Large intestine (tissue), 3 donors: ENCODE measurements around the gene TCTN3. TPM values are rescaled to one million over a fixed set of nuclear protein-coding genes. Genes with fewer than 3 reads are reported as not detected.
"Not testable (repeated sequence)": the region's sequence is repeated elsewhere in the genome, so short reads cannot be mapped to it uniquely, and the experiment has no call there.

Experiments used
- DNase-seq, 2 donors: peaks; one replicate each; pipeline versions ENCODE4 v3.0.0 to v3.0.0-alpha.2; 2013
- H3K27ac ChIP-seq: one replicate; pipeline ENCODE4 v1.5.1; 2013; ENCODE audit warnings: low read length
- H3K27me3 ChIP-seq: 2 replicates; pipeline ENCODE4 v1.6.1; 2013; ENCODE audit warnings: low read length; ENCODE audit not compliant: control insufficient read depth, insufficient read depth
- H3K36me3 ChIP-seq: 2 replicates; pipeline ENCODE4 v1.6.1; 2013; ENCODE audit warnings: low read length; ENCODE audit not compliant: control insufficient read depth, insufficient read depth
- H3K4me1 ChIP-seq: one replicate; pipeline ENCODE4 v1.6.1; 2013; ENCODE audit warnings: low read length; ENCODE audit not compliant: control insufficient read depth, insufficient read depth
- H3K4me3 ChIP-seq: one replicate; pipeline ENCODE4 v1.5.1; 2013; ENCODE audit warnings: low read length
- H3K9me3 ChIP-seq: one replicate; pipeline ENCODE4 v1.6.1; 2013; ENCODE audit warnings: mild to moderate bottlenecking, low read depth, low read length, moderate library complexity; ENCODE audit not compliant: control insufficient read depth
- WGBS: methylation state at CpG from one replicate; pipeline ENCODE4 v1.1.5; 2013; ENCODE audit warnings: low lambda C conversion rate; ENCODE audit not compliant: insufficient coverage; 5-methylcytosine and 5-hydroxymethylcytosine counted together
- polyA plus RNA-seq: library from polyadenylated mRNA; unstranded; fragments of 120-200 nt; gene quantifications from one replicate; pipeline ENCODE4 v1.2.1, GENCODE V29; 2013

The TCTN3 gene
- polyA plus RNA-seq, 1 donor: 66.9 TPM

GRCh38 chr10:95728526-95728925 lies 34.8 kb upstream of the TCTN3 start:
- no CpG with 5 or more reads among the region's 4 CpGs for WGBS
- Histone ChIP-seq H3K9me3 (no peaks in the 10 kb centered on the region), H3K27ac (no peak overlapping the region)

GRCh38 chr10:95722496-95722895 lies 28.8 kb upstream of the TCTN3 start:
- not testable (repeated sequence) for H3K4me1 ChIP-seq, H3K27ac ChIP-seq, H3K27me3 ChIP-seq, H3K9me3 ChIP-seq, DNase-seq, H3K4me3 ChIP-seq, H3K36me3 ChIP-seq
- WGBS: no CpG with 5 or more reads among the region's 4 CpGs

More at GRCh38 chr10:95728526-95728925, 34.8 kb upstream of the TCTN3 start:
- Histone ChIP-seq H3K36me3 (no peaks in the 10 kb centered on the region), H3K27me3 (peaks cover 2% of the 10 kb centered on the region), H3K4me3 (no peak overlapping the region), H3K4me1 (no peaks in the 10 kb centered on the region)
- no peak for DNase-seq

- H3K9me3 ChIP-seq, H3K4me1 ChIP-seq, H3K27ac ChIP-seq, H3K36me3 ChIP-seq, DNase-seq, H3K27me3 ChIP-seq, H3K4me3 ChIP-seq: not testable (repeated sequence)
- 49% methylated on average over 2 of the region's 7 CpGs for WGBS
Measured at GRCh38 chr10:95720745-95721144, 27.0 kb upstream of the TCTN3 start.

- H3K4me3 ChIP-seq: no peak overlapping the region
- H3K4me1 ChIP-seq: no peaks in the 10 kb centered on the region
- no peak overlapping the region for H3K27ac ChIP-seq
- WGBS: 60% methylated on average over 1 of the region's 2 CpGs
- DNase-seq: no peak
- no peaks in the 10 kb centered on the region for H3K27me3 ChIP-seq
- no peaks in the 10 kb centered on the region for H3K9me3 ChIP-seq
- H3K36me3 ChIP-seq: no peaks in the 10 kb centered on the region
Measured at GRCh38 chr10:95716866-95717265, 23.1 kb upstream of the TCTN3 start.

- Histone ChIP-seq H3K4me1 (no peaks in the 10 kb centered on the region), H3K36me3 (no peaks in the 10 kb centered on the region), H3K9me3 (no peaks in the 10 kb centered on the region), H3K4me3 (no peak overlapping the region), H3K27ac (no peak overlapping the region), H3K27me3 (no peaks in the 10 kb centered on the region)
- DNase-seq: no peak
- WGBS: no CpG with 5 or more reads among the region's 3 CpGs
Measured at GRCh38 chr10:95716466-95716865, 22.7 kb upstream of the TCTN3 start.

GRCh38 chr10:95711492-95711891 lies 17.8 kb upstream of the TCTN3 start:
- Histone ChIP-seq H3K36me3 (no peaks in the 10 kb centered on the region), H3K9me3 (no peaks in the 10 kb centered on the region), H3K27ac (no peak overlapping the region), H3K4me1 (no peaks in the 10 kb centered on the region), H3K27me3 (no peaks in the 10 kb centered on the region), H3K4me3 (no peak overlapping the region)
- 87% methylated on average over 2 of the region's 4 CpGs for WGBS
- DNase-seq: no peak

- no CpG with 5 or more reads among the region's 7 CpGs for WGBS
- H3K4me3 ChIP-seq: no peak overlapping the region
- H3K36me3 ChIP-seq: no peaks in the 10 kb centered on the region
- no peak overlapping the region for H3K27ac ChIP-seq
- H3K27me3 ChIP-seq: no peaks in the 10 kb centered on the region
- DNase-seq: no peak
- no peaks in the 10 kb centered on the region for H3K9me3 ChIP-seq
- no peaks in the 10 kb centered on the region for H3K4me1 ChIP-seq
Measured at GRCh38 chr10:95706990-95707389, 13.3 kb upstream of the TCTN3 start.

GRCh38 chr10:95706573-95706972 lies 12.8 kb upstream of the TCTN3 start:
- no peak overlapping the region for H3K4me3 ChIP-seq
- H3K4me1 ChIP-seq: no peaks in the 10 kb centered on the region
- H3K9me3 ChIP-seq: no peaks in the 10 kb centered on the region
- H3K36me3 ChIP-seq: no peaks in the 10 kb centered on the region
- H3K27me3 ChIP-seq: no peaks in the 10 kb centered on the region
- DNase-seq: no peak
- H3K27ac ChIP-seq: no peak overlapping the region
- no CpG with 5 or more reads among the region's 6 CpGs for WGBS

GRCh38 chr10:95698415-95698814 lies 4.7 kb upstream of the TCTN3 start:
- 0% methylated on average over 1 of the region's 2 CpGs for WGBS
- peaks cover 2% of the 10 kb centered on the region for H3K27me3 ChIP-seq
- H3K27ac ChIP-seq: no peak overlapping the region

GRCh38 chr10:95697429-95697828 lies 3.7 kb upstream of the TCTN3 start:
- no peaks in the 10 kb centered on the region for H3K9me3 ChIP-seq
- H3K4me3 ChIP-seq: no peak overlapping the region
- no peaks in the 10 kb centered on the region for H3K4me1 ChIP-seq
- WGBS: 83% methylated on average over 1 of the region's 3 CpGs
- H3K27ac ChIP-seq: no peak overlapping the region
- DNase-seq: no peak
- H3K36me3 ChIP-seq: no peaks in the 10 kb centered on the region
- H3K27me3 ChIP-seq: peaks cover 2% of the 10 kb centered on the region

More at GRCh38 chr10:95698415-95698814, 4.7 kb upstream of the TCTN3 start:
- no peaks in the 10 kb centered on the region for H3K9me3 ChIP-seq
- no peaks in the 10 kb centered on the region for H3K4me1 ChIP-seq
- H3K36me3 ChIP-seq: no peaks in the 10 kb centered on the region
- H3K4me3 ChIP-seq: no peak overlapping the region
- no peak for DNase-seq

GRCh38 chr10:95694665-95695064 lies 938 bp upstream of the TCTN3 start:
- Histone ChIP-seq H3K4me3 (no peak overlapping the region), H3K4me1 (peaks cover 4% of the 10 kb centered on the region), H3K27ac (no peak overlapping the region), H3K9me3 (no peaks in the 10 kb centered on the region), H3K27me3 (peaks cover 2% of the 10 kb centered on the region), H3K36me3 (peaks cover 13% of the 10 kb centered on the region)
- WGBS: 83% methylated on average over 1 of the region's 18 CpGs
- DNase-seq: no peak
